Loucy (cell line): Measurements from ENCODE around the gene MAPK14.

ENCODE experiments used
- H2AFZ ChIP-seq: fragments of 200-600 bp; sonication (generic); 2 replicates; pipeline ENCODE4 v1.6.0; 2016; ENCODE audit warnings: antibody characterized with exemption, mild to moderate bottlenecking, low read length, moderate library complexity
- H3F3A ChIP-seq: fragments of 200-600 bp; 2 replicates; pipeline ENCODE4 v1.6.0; 2016; ENCODE audit warnings: antibody characterized with exemption, low read depth, mild to moderate bottlenecking
- H3K27me3 ChIP-seq: fragments of 200-600 bp; sonication (generic); 2 replicates; pipeline ENCODE4 v1.6.1; 2014; ENCODE audit warnings: low read length, mild to moderate bottlenecking; ENCODE audit not compliant: insufficient read depth, poor library complexity, severe bottlenecking
- H3K36me3 ChIP-seq: fragments of 200-600 bp; sonication (generic); 2 replicates; pipeline ENCODE4 v1.6.1; 2016; ENCODE audit warnings: low read length; ENCODE audit not compliant: insufficient read depth
- H3K4me1 ChIP-seq: fragments of 200-600 bp; sonication (generic); 2 replicates; pipeline ENCODE4 v1.5.1; 2014; ENCODE audit warnings: low read length, mild to moderate bottlenecking; ENCODE audit not compliant: insufficient read depth, poor library complexity, severe bottlenecking
- H3K4me2 ChIP-seq: fragments of 200-600 bp; sonication (generic); 2 replicates; pipeline ENCODE4 v1.6.0; 2014; ENCODE audit warnings: antibody characterized with exemption, low read length, low read depth, mild to moderate bottlenecking; ENCODE audit not compliant: poor library complexity, severe bottlenecking
- H3K4me3 ChIP-seq: fragments of 200-600 bp; sonication (generic); 2 replicates; pipeline ENCODE4 v1.5.1; 2014; ENCODE audit warnings: low read length, mild to moderate bottlenecking, mixed read lengths; ENCODE audit not compliant: poor library complexity, severe bottlenecking
- H3K79me2 ChIP-seq: fragments of 200-600 bp; sonication (generic); 2 replicates; pipeline ENCODE4 v1.6.1; 2014; ENCODE audit warnings: low read length; ENCODE audit not compliant: insufficient read depth
- H3K9ac ChIP-seq: fragments of 200-600 bp; sonication (generic); 2 replicates; pipeline ENCODE4 v1.6.0; 2014; ENCODE audit warnings: mild to moderate bottlenecking, low read depth, low read length, moderate library complexity; ENCODE audit not compliant: poor library complexity, severe bottlenecking
- H3K9me2 ChIP-seq: fragments of 200-600 bp; sonication (generic); replicated peaks from 2 replicates; pipeline ENCODE4 v1.6.1; 2016; ENCODE audit warnings: low read depth, low read length, mixed read lengths
- H3K9me3 ChIP-seq: fragments of 200-600 bp; sonication (generic); 2 replicates; pipeline ENCODE4 v1.6.1; 2014; ENCODE audit warnings: mild to moderate bottlenecking, antibody characterized with exemption, low read length, low read depth; ENCODE audit not compliant: insufficient read depth
- H4K20me1 ChIP-seq: fragments of 200-600 bp; sonication (generic); 2 replicates; pipeline ENCODE4 v1.6.0; 2014; ENCODE audit warnings: antibody characterized with exemption, low read length, mild to moderate bottlenecking; ENCODE audit not compliant: insufficient read depth, poor library complexity, severe bottlenecking
- CTCF ChIP-seq: fragments of 200-600 bp; sonication (generic); conservative IDR thresholded peaks from 2 replicates; pipeline ENCODE4 v1.5.1; 2014; ENCODE audit warnings: mild to moderate bottlenecking, antibody characterized with exemption, low read length
- EZH2phosphoT487 ChIP-seq: fragments of 200-600 bp; IDR thresholded peaks from 2 replicates; pipeline ENCODE4 v1.6.1; 2018; ENCODE audit warnings: antibody characterized with exemption, mild to moderate bottlenecking, moderate library complexity, borderline replicate concordance

Gene MAPK14

GRCh38 chr6:36124881-36125280 lies 97.3 kb downstream of the MAPK14 start:
- Histone ChIP-seq H3F3A (no peaks in the 10 kb centered on the region), H3K79me2 (no peaks in the 10 kb centered on the region), H4K20me1 (no peaks in the 10 kb centered on the region), H3K4me3 (no peak overlapping the region), H3K4me1 (peaks cover 65% of the 10 kb centered on the region), H3K36me3 (0 out of 2 replicates have a peak, but pooled peaks cover under 1% of the 10 kb centered on the region), H3K9ac (no peak overlapping the region), H2AFZ (no peak overlapping the region), H3K27me3 (no peaks in the 10 kb centered on the region), H3K9me3 (no peaks in the 10 kb centered on the region), H3K4me2 (no peak overlapping the region), H3K9me2 (no peaks in the 10 kb centered on the region)
- TF ChIP-seq EZH2phosphoT487 (no peak), CTCF (no peak)

- H3K4me1 ChIP-seq = peaks cover 58% of the 10 kb centered on the region
- no peak overlapping the region for H2AFZ ChIP-seq
- H3K9ac ChIP-seq = no peak overlapping the region
- H4K20me1 ChIP-seq = no peaks in the 10 kb centered on the region
- no peaks in the 10 kb centered on the region for H3K79me2 ChIP-seq
- no peak for TF ChIP-seq CTCF
- no peak for TF ChIP-seq EZH2phosphoT487
- H3K27me3 ChIP-seq = no peaks in the 10 kb centered on the region
- H3K9me2 ChIP-seq = no peaks in the 10 kb centered on the region
- no peaks in the 10 kb centered on the region for H3K9me3 ChIP-seq
- H3K4me3 ChIP-seq = no peak overlapping the region
- no peaks in the 10 kb centered on the region for H3F3A ChIP-seq
- no peak overlapping the region for H3K4me2 ChIP-seq
- H3K36me3 ChIP-seq = no peaks in the 10 kb centered on the region
Measured at GRCh38 chr6:36125575-36125974, 98.0 kb downstream of the MAPK14 start.

- Histone ChIP-seq H3K36me3 (no peaks in the 10 kb centered on the region), H4K20me1 (no peaks in the 10 kb centered on the region), H3K9me3 (no peaks in the 10 kb centered on the region), H2AFZ (no peak overlapping the region), H3K4me2 (no peak overlapping the region), H3K79me2 (no peaks in the 10 kb centered on the region), H3F3A (no peaks in the 10 kb centered on the region), H3K9ac (peak overlapping the region; percentile 25), H3K9me2 (no peaks in the 10 kb centered on the region), H3K4me3 (no peak overlapping the region), H3K27me3 (no peaks in the 10 kb centered on the region), H3K4me1 (peaks cover 55% of the 10 kb centered on the region)
- TF ChIP-seq CTCF (no peak), EZH2phosphoT487 (no peak)
Measured at GRCh38 chr6:36126121-36126520, 98.5 kb downstream of the MAPK14 start.
